Endothelial cell of umbilical vein (primary cell): ENCODE results near the gene APOB. TPM values are rescaled to one million over a fixed set of nuclear protein-coding genes. Genes with fewer than 3 reads are reported as not detected.

Experiments used
- BruUV-seq: library from RNA; stranded (reverse); fragments of 400-500 nt; replicated peaks from 2 replicates; lab custom pipeline; 2021; lab: Mats Ljungman, UMichigan
- CTCF ChIA-PET: fragments of 300-600, 350-600 bp; sonication (Branson Sonifier 250); formaldehyde crosslinking; loops from one replicate; lab custom pipeline; 2021; ENCODE audit warnings: antibody characterized with exemption, inconsistent platforms; lab: Charles Lee
- POLR2A ChIA-PET: fragments of 300-600, 350-600 bp; sonication (Branson Sonifier 250); formaldehyde crosslinking; loops from one replicate; lab custom pipeline; 2021; ENCODE audit warnings: antibody characterized with exemption, inconsistent platforms; lab: Charles Lee
- DNase-seq: peaks from one replicate; pipeline ENCODE4 v3.0.0-alpha.2; 2011; ENCODE audit warnings: low read depth, low spot score
- FAIRE-seq: peaks from 2 replicates; lab custom pipeline; 2011; peaks lifted over from hg19 to GRCh38; lab: Jason Lieb, UNC
- H2AFZ ChIP-seq: 2 replicates; pipeline ENCODE4 v1.6.0; 2012; ENCODE audit warnings: low read depth, low read length, control low read depth, inconsistent platforms
- H3K27ac ChIP-seq: 2 replicates; pipeline ENCODE4 v1.5.1; 2011; ENCODE audit warnings: low read depth, mild to moderate bottlenecking, control low read depth, low read length, moderate library complexity; ENCODE audit not compliant: insufficient read depth
- H3K27me3 ChIP-seq, 2 experiments: 2 replicates each; pipeline versions ENCODE4 v1.6.0 to v1.6.1; 2011; ENCODE audit warnings: low read length in 2 of 2, mixed read lengths in 1 of 2; ENCODE audit not compliant: control insufficient read depth in 2 of 2, insufficient read depth in 2 of 2
- H3K36me3 ChIP-seq, 2 experiments: 2 replicates in 1 of 2; 3 replicates in 1 of 2; pipeline ENCODE4 v1.5.1; 2011; ENCODE audit warnings: low read length in 2 of 2, mild to moderate bottlenecking in 1 of 2, moderate library complexity in 1 of 2; ENCODE audit not compliant: control insufficient read depth in 2 of 2, insufficient read depth in 2 of 2; ENCODE audit errors: extremely low read depth in 1 of 2
- H3K4me1 ChIP-seq: 3 replicates; pipeline ENCODE4 v1.5.1; 2011; ENCODE audit warnings: mild to moderate bottlenecking, low read length; ENCODE audit not compliant: control insufficient read depth, insufficient read depth; ENCODE audit errors: extremely low read depth
- H3K4me2 ChIP-seq: 2 replicates; pipeline ENCODE4 v1.6.1; 2011; ENCODE audit warnings: low read length, control low read depth, mixed read lengths; ENCODE audit not compliant: insufficient read depth
- H3K4me3 ChIP-seq, 3 experiments: fragments of 200-600 bp in 1 of 3; sonication (generic), shearing (Covaris generic) in 1 of 3; replicated peaks in 1 of 3; 2 replicates each; pipeline ENCODE4 v1.5.1; 2011 to 2016; ENCODE audit warnings: control low read depth in 3 of 3, low read length in 3 of 3, mild to moderate bottlenecking in 2 of 3, inconsistent platforms in 1 of 3, low read depth in 1 of 3, moderate library complexity in 1 of 3; ENCODE audit not compliant: insufficient read depth in 1 of 3
- H3K79me2 ChIP-seq: 2 replicates; pipeline ENCODE4 v1.6.0; 2012; ENCODE audit warnings: low read length, inconsistent platforms; ENCODE audit not compliant: control insufficient read depth, insufficient read depth
- H3K9ac ChIP-seq: replicated peaks from 2 replicates; pipeline ENCODE3; 2011; ENCODE audit warnings: low read length, control low read depth; ENCODE audit not compliant: insufficient read depth; ENCODE audit errors: extremely low read depth
- H3K9me1 ChIP-seq: replicated peaks from 3 replicates; pipeline ENCODE4 v1.6.0; 2011; ENCODE audit warnings: mild to moderate bottlenecking, low read length; ENCODE audit not compliant: control insufficient read depth, insufficient read depth; ENCODE audit errors: extremely low read depth
- H3K9me3 ChIP-seq: replicated peaks from 2 replicates; pipeline ENCODE4 v1.5.1; 2012; ENCODE audit warnings: low read length, inconsistent platforms; ENCODE audit not compliant: control insufficient read depth, insufficient read depth
- H4K20me1 ChIP-seq: replicated peaks from 2 replicates; pipeline ENCODE3; 2011; ENCODE audit warnings: mild to moderate bottlenecking, low read length; ENCODE audit not compliant: control insufficient read depth, insufficient read depth; ENCODE audit errors: extremely low read depth
- CTCF ChIP-seq, 2 donors: IDR thresholded peaks; 1 replicate in 1 of 2; 2 replicates in 1 of 2; pipeline ENCODE4 v1.5.1; 2011; ENCODE audit warnings: low read length in 2 of 2, mild to moderate bottlenecking in 2 of 2, moderate library complexity in 2 of 2, control low read depth in 1 of 2, inconsistent platforms in 1 of 2, low read depth in 1 of 2; ENCODE audit not compliant: insufficient read depth in 1 of 2; ENCODE audit errors: extremely low read depth in 1 of 2
- EZH2 ChIP-seq: IDR thresholded peaks from 2 replicates; pipeline ENCODE4 v1.6.1; 2012; ENCODE audit warnings: borderline replicate concordance, low read depth, mild to moderate bottlenecking, moderate library complexity, low read length, inconsistent platforms; ENCODE audit not compliant: severe bottlenecking
- FOS ChIP-seq: IDR thresholded peaks from 2 replicates; pipeline ENCODE4 v1.6.1; 2011; ENCODE audit warnings: mild to moderate bottlenecking, low read length, moderate library complexity, borderline replicate concordance; ENCODE audit not compliant: insufficient read depth
- GATA2 ChIP-seq: IDR thresholded peaks from 2 replicates; pipeline ENCODE4 v1.7.0; 2011; ENCODE audit warnings: low read depth, mild to moderate bottlenecking, moderate library complexity, mixed read lengths, low read length; ENCODE audit not compliant: insufficient read length, insufficient read depth
- JUN ChIP-seq: IDR thresholded peaks from 2 replicates; pipeline ENCODE4 v1.6.1; 2011; ENCODE audit warnings: borderline replicate concordance, low read depth; ENCODE audit not compliant: insufficient read length, insufficient read depth
- MAX ChIP-seq: IDR thresholded peaks from 2 replicates; pipeline ENCODE4 v1.6.1; 2011; ENCODE audit not compliant: insufficient read depth, insufficient read length
- MYC ChIP-seq: IDR thresholded peaks from one replicate; pipeline ENCODE4 v1.6.1; 2011; ENCODE audit warnings: mild to moderate bottlenecking, low read depth, low read length
- POLR2A ChIP-seq: IDR thresholded peaks from 2 replicates; pipeline ENCODE4 v1.6.1; 2012; ENCODE audit warnings: low read depth, mild to moderate bottlenecking, control low read depth, low read length
- POLR2AphosphoS5 ChIP-seq: IDR thresholded peaks from 2 replicates; pipeline ENCODE4 v1.6.1; 2012; ENCODE audit warnings: low read depth, mild to moderate bottlenecking, control low read depth, low read length, moderate library complexity; ENCODE audit not compliant: insufficient read depth
- dilution Hi-C: fragments of 300-500 bp; cut with MboI; formaldehyde crosslinking; loops from one replicate; pipeline ENCODE4 v1.15.0; 2019; ENCODE audit warnings: low sequenced_read_pairs; ENCODE audit not compliant: extremely low pct_ligation_motif_present
- intact Hi-C: fragments of 100-400 bp; cut with micrococcal nuclease; formaldehyde crosslinking; loops from one replicate; pipeline ENCODE4 v1.10.0; 2022
- polyA plus RNA-seq, 4 experiments: library from polyadenylated mRNA; depleted of rRNA in 3 of 4; stranded (reverse) in 3 of 4; unstranded in 1 of 4; fragments of >200 nt; gene quantifications; 2 replicates each; pipeline versions ENCODE4 v1.2.1 to v1.2.3, GENCODE V29; 2011 to 2012; ENCODE audit warnings: missing spikeins in 1 of 4
- total RNA-seq: library from RNA; stranded (reverse); gene quantifications from 2 replicates; pipeline ENCODE4 v1.2.3, GENCODE V29; 2021

APOB gene
- total and polyA plus RNA-seq, 2 donors (not counting 3 experiments of a cell fraction or from before 2014, with no cell fraction given) = 0.07 to 0.09 TPM

DNA sequence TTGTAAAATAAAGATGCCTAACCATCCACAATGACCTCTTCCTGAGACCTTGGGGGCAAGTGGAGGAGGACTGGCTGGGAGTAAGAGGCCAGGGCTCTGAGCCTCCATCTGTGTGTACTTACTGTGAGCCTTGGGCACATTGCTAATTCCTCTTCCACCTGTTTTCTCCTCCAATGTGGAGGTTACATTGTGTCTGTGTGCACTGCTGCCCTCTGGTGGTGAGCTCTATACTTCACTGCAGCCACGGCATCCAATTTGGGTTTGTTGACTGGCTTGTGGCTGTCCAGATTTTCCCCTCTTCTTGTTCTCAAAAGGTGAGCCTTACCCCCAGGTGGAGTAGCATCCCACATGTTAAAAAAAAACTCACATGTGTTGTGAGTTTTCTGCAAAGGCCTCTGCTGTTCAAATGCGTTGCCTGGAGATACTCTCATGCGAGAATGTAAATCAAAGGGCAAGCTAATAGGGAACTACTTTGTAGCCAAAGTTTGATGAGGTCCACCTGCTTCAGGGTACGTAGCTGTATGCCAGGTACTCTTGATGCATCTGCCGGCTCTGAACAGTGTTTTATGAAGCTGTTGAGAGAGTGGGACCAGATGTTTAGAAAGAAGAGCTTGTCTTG, 80.8 kb downstream of the APOB start:
- POLR2A ChIA-PET = interaction anchor here (2.5 kb wide), 1 partner anchor 301 kb away, joined by 6 read pairs; no protein-coding TSS in a partner anchor
- Histone ChIP-seq H2AFZ (no peak overlapping the region), H3K4me1 (no peaks in the 10 kb centered on the region), H3K36me3 (no peaks in the 10 kb centered on the region), H3K4me2 (no peak overlapping the region), H3K9me3 (no peaks in the 10 kb centered on the region), H3K9me1 (no peaks in the 10 kb centered on the region), H3K27me3 (peaks cover 2 to 5% of the 10 kb centered on the region in 2 experiments), H3K27ac (no peak overlapping the region), H3K4me3 (no peak overlapping the region), H3K79me2 (no peaks in the 10 kb centered on the region), H4K20me1 (no peaks in the 10 kb centered on the region), H3K9ac (no peak overlapping the region)
- BruUV-seq = no TSS peak
- peak; percentile 67 for DNase-seq
- CTCF ChIA-PET = interaction anchor here (0.6 to 12.4 kb wide), 31 partner anchors 11 to 567 kb away, joined by 3 to 531 read pairs (median 4); partner anchors contain the start of genes GDF7, HS1BP3 and LDAH
- intact Hi-C loops = loop anchor here (1.0 to 2.0 kb wide), 6 partner anchors 140 to 302 kb away; partner anchors contain the start of gene LDAH
- dilution Hi-C loops = no loop called here
- FAIRE-seq = peak; percentile 84
- TF ChIP-seq CTCF (IDR thresholded peaks at IDR 0.05; ENCODE audit: extremely low read depth in 1 of 2, insufficient read depth in 1 of 2, low read depth in 1 of 2, low read length in 2 of 2) (peak; percentile 74 to 80), POLR2AphosphoS5 (no peak)

- TF ChIP-seq EZH2 (no peak), POLR2AphosphoS5 (no peak), CTCF (IDR thresholded peaks at IDR 0.05; ENCODE audit: extremely low read depth in 1 of 2, insufficient read depth in 1 of 2, low read depth in 1 of 2, low read length in 2 of 2) (no peak), MYC (no peak), FOS (no peak), MAX (no peak), GATA2 (no peak), POLR2A (no peak), JUN (no peak)
- dilution Hi-C loops (no loop called here), intact Hi-C loops (loop anchor here (2.0 kb wide), 1 partner anchor 239 kb away; no protein-coding TSS in a partner anchor)
- no TSS peak for BruUV-seq
- no peak overlapping the region for H3K4me2 ChIP-seq
- DNase-seq (no peak), FAIRE-seq (no peak)
- no peaks in the 10 kb centered on the region for H3K79me2 ChIP-seq
- H3K4me1 ChIP-seq = no peaks in the 10 kb centered on the region
- H3K9me3 ChIP-seq = no peaks in the 10 kb centered on the region
- peaks cover 2 to 5% of the 10 kb centered on the region in 2 experiments for H3K27me3 ChIP-seq
- CTCF ChIA-PET = interaction anchor here (1.2 to 12.4 kb wide), 6 partner anchors 12 to 300 kb away, joined by 3 to 531 read pairs (median 50); no protein-coding TSS in a partner anchor
- no peaks in the 10 kb centered on the region for H3K9me1 ChIP-seq
- H3K9ac ChIP-seq = no peak overlapping the region
- POLR2A ChIA-PET = no interaction called here
- H3K27ac ChIP-seq = no peak overlapping the region
- H4K20me1 ChIP-seq = no peaks in the 10 kb centered on the region
- H3K4me3 ChIP-seq = no peak overlapping the region
- no peak overlapping the region for H2AFZ ChIP-seq
- H3K36me3 ChIP-seq = no peaks in the 10 kb centered on the region
These were observed 82.0 kb downstream of the APOB start for GRCh38 chr2:20961858-20962257.
